ENCODE data around the gene HSD3B1. TPM values are rescaled to one million over a fixed set of nuclear protein-coding genes. Genes with fewer than 3 reads are reported as not detected.

HSD3B1 gene
- polyA plus RNA-seq, 2 of the 4 experiments (the other 2 are of a cell fraction), result not detected

DNA sequence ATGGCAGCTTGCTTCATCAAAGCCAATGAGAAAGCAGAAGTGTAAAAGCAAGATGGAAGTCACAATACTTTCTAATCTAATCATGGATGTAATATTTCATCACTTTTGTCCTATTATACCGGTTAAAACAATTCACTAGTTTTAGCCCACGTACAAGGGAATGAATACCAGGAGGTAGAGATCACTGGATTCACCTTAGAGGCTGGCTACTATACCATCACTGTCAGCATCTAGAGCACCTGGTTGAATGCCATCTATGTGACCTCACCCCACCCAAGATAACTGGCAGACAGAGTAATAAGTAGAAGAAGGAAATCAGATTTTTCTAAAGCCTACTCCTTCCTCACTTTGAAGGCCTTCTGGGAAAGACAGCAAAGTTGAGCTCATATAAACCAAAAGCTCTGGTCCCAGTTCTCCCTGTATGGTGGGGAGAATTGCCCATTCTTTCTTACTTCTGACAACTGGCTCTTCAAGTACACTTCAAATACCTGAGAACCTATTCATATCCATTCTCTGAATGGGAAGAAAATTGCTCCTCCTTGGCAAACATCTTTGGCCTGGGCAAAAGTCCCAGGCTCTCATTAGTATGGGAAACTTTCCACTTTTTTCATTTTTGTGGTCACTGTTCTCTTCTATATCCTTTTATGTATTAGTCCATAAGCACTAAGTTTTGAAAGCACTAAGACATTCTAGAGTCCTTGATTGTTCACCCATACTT, 24.8 kb downstream of the HSD3B1 start:
- 4% methylated on average over 2 of the region's 2 CpGs for WGBS (ENCODE audit: missing lambda C conversion rate)
- H3K4me3 ChIP-seq, result no peak overlapping the region
- no peaks in the 10 kb centered on the region for H3K9me3 ChIP-seq
- H3K4me2 ChIP-seq, result no peak overlapping the region
- H3K4me1 ChIP-seq, result no peaks in the 10 kb centered on the region
- H3K27ac ChIP-seq, result no peak overlapping the region
- no peak for FAIRE-seq
- POLR2A ChIA-PET, result no interaction called here
- ATAC-seq, result no peak
- no peak for TF ChIP-seq SREBF2 (IDR thresholded peaks at IDR 0.05)
- no peak for DNase-seq (ENCODE audit: low read depth in 1 of 2, low spot score in 1 of 2)
- CTCF ChIA-PET, result no interaction called here

DNA sequence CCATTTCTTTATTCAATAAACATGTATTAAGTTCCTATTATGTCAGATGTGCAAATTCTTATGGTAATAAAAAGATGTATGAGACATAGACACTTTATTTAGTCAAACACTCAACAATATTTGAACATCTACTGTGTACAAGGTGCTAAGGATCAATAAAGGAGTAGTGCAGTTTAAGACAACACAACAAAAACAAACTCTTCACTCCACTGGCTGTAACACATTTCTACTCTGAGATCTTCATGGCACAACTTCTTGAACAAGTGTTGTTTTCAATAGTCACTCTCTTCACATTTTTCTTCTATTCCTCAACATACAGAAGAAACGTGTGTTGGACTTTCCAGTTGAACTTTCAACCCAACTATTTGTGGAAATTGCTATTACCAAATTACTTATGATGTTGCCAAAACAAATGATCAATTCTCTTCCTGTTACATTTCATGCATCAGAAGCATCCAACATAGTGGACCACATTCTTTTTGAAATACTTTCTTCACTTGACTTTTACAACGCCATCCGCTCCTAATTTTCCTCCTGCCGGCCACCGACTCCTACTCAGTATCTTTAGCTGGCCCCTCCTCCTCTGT, 25.4 kb downstream of the HSD3B1 start:
- DNase-seq (ENCODE audit: low read depth in 1 of 2, low spot score in 1 of 2), result no peak
- 44% methylated on average over 5 of the region's 5 CpGs for WGBS (ENCODE audit: missing lambda C conversion rate)
- Histone ChIP-seq H3K9me3 (no peaks in the 10 kb centered on the region), H3K4me3 (no peak overlapping the region), H3K4me2 (no peak overlapping the region), H3K4me1 (no peaks in the 10 kb centered on the region), H3K27ac (no peak overlapping the region)
- FAIRE-seq, result no peak
- POLR2A ChIA-PET, result no interaction called here
- CTCF ChIA-PET, result no interaction called here
- ATAC-seq, result no peak
- TF ChIP-seq RCOR1 (IDR thresholded peaks at IDR 0.05; ENCODE audit: low read depth, low read length), result no peak
- TF ChIP-seq, protein P1, sequence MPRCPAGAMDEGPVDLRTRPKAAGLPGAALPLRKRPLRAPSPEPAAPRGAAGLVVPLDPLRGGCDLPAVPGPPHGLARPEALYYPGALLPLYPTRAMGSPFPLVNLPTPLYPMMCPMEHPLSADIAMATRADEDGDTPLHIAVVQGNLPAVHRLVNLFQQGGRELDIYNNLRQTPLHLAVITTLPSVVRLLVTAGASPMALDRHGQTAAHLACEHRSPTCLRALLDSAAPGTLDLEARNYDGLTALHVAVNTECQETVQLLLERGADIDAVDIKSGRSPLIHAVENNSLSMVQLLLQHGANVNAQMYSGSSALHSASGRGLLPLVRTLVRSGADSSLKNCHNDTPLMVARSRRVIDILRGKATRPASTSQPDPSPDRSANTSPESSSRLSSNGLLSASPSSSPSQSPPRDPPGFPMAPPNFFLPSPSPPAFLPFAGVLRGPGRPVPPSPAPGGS (IDR thresholded peaks at IDR 0.05), result no peak
- TF ChIP-seq ZFP36 (IDR thresholded peaks at IDR 0.05; ENCODE audit: borderline replicate concordance, partially characterized antibody), result no peak
- no peak for TF ChIP-seq HDAC2 (IDR thresholded peaks at IDR 0.05)
- TF ChIP-seq NFE2L2 (conservative IDR thresholded peaks at IDR 0.05; ENCODE audit: low read length), result no peak
- TF ChIP-seq, protein P2, sequence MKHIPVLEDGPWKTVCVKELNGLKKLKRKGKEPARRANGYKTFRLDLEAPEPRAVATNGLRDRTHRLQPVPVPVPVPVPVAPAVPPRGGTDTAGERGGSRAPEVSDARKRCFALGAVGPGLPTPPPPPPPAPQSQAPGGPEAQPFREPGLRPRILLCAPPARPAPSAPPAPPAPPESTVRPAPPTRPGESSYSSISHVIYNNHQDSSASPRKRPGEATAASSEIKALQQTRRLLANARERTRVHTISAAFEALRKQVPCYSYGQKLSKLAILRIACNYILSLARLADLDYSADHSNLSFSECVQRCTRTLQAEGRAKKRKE (CRISPR knock-in tag; IDR thresholded peaks at IDR 0.05; ENCODE audit: low read depth), result no peak
- no peak for TF ChIP-seq TP53 (CRISPR knock-in tag; IDR thresholded peaks at IDR 0.05)
- TF ChIP-seq EP300 (IDR thresholded peaks at IDR 0.05), result no peak
- TF ChIP-seq JUN (IDR thresholded peaks at IDR 0.05), result no peak
- TF ChIP-seq CBX2 (IDR thresholded peaks at IDR 0.05; ENCODE audit: borderline replicate concordance, low read depth), result no peak
- TF ChIP-seq EHMT2 (IDR thresholded peaks at IDR 0.05; ENCODE audit: low read depth), result no peak
- no peak for TF ChIP-seq SMC3 (IDR thresholded peaks at IDR 0.05)
- no peak for TF ChIP-seq RNF2 (IDR thresholded peaks at IDR 0.05; ENCODE audit: borderline replicate concordance, low read depth)
- TF ChIP-seq ESRRA (IDR thresholded peaks at IDR 0.05; ENCODE audit: borderline replicate concordance, low read length), result no peak

DNA sequence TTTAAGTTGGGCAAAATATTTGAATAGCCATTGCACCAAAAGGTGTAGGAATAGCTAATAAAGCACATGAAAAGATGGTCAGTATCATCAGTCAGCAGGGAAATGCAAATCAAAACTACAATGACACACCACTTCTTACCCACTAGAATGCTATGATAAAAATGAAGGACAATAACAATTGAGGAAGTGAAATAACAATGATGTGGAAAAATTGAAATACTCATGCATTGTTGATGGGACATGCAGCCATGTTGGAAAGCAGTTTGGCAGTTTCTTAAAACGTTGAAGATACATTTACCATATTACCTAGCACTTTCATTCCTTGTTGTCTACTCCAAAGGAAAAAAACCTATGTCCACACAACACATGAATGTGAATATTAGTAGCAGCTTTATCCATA, 28.4 kb downstream of the HSD3B1 start:
- ATAC-seq, result no peak
- CTCF ChIA-PET, result no interaction called here
- no peaks in the 10 kb centered on the region for H3K9me3 ChIP-seq
- FAIRE-seq, result no peak
- H3K4me2 ChIP-seq, result no peak overlapping the region
- 10% methylated on average over 1 of the region's 1 CpG for WGBS (ENCODE audit: missing lambda C conversion rate)
- DNase-seq (ENCODE audit: low read depth in 1 of 2, low spot score in 1 of 2), result no peak
- POLR2A ChIA-PET, result no interaction called here
- H3K4me3 ChIP-seq, result no peak overlapping the region
- no peak overlapping the region for H3K27ac ChIP-seq
- H3K4me1 ChIP-seq, result no peaks in the 10 kb centered on the region
- TF ChIP-seq HOXB13 (CRISPR knock-in tag; IDR thresholded peaks at IDR 0.05; ENCODE audit: low read depth), result no peak
- TF ChIP-seq HDAC2 (IDR thresholded peaks at IDR 0.05), result no peak
- no peak for TF ChIP-seq POLR2AphosphoS2 (conservative IDR thresholded peaks at IDR 0.05; ENCODE audit: low read length)
- TF ChIP-seq HEYL (CRISPR knock-in tag; IDR thresholded peaks at IDR 0.05), result no peak
- TF ChIP-seq, protein P3, sequence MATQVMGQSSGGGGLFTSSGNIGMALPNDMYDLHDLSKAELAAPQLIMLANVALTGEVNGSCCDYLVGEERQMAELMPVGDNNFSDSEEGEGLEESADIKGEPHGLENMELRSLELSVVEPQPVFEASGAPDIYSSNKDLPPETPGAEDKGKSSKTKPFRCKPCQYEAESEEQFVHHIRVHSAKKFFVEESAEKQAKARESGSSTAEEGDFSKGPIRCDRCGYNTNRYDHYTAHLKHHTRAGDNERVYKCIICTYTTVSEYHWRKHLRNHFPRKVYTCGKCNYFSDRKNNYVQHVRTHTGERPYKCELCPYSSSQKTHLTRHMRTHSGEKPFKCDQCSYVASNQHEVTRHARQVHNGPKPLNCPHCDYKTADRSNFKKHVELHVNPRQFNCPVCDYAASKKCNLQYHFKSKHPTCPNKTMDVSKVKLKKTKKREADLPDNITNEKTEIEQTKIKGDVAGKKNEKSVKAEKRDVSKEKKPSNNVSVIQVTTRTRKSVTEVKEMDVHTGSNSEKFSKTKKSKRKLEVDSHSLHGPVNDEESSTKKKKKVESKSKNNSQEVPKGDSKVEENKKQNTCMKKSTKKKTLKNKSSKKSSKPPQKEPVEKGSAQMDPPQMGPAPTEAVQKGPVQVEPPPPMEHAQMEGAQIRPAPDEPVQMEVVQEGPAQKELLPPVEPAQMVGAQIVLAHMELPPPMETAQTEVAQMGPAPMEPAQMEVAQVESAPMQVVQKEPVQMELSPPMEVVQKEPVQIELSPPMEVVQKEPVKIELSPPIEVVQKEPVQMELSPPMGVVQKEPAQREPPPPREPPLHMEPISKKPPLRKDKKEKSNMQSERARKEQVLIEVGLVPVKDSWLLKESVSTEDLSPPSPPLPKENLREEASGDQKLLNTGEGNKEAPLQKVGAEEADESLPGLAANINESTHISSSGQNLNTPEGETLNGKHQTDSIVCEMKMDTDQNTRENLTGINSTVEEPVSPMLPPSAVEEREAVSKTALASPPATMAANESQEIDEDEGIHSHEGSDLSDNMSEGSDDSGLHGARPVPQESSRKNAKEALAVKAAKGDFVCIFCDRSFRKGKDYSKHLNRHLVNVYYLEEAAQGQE (IDR thresholded peaks at IDR 0.05), result no peak
- TF ChIP-seq, protein P4, sequence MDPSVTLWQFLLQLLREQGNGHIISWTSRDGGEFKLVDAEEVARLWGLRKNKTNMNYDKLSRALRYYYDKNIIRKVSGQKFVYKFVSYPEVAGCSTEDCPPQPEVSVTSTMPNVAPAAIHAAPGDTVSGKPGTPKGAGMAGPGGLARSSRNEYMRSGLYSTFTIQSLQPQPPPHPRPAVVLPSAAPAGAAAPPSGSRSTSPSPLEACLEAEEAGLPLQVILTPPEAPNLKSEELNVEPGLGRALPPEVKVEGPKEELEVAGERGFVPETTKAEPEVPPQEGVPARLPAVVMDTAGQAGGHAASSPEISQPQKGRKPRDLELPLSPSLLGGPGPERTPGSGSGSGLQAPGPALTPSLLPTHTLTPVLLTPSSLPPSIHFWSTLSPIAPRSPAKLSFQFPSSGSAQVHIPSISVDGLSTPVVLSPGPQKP (IDR thresholded peaks at IDR 0.05; ENCODE audit: low read depth, low read length), result no peak
- TF ChIP-seq RFX5 (IDR thresholded peaks at IDR 0.05), result no peak
- TF ChIP-seq, protein P5, sequence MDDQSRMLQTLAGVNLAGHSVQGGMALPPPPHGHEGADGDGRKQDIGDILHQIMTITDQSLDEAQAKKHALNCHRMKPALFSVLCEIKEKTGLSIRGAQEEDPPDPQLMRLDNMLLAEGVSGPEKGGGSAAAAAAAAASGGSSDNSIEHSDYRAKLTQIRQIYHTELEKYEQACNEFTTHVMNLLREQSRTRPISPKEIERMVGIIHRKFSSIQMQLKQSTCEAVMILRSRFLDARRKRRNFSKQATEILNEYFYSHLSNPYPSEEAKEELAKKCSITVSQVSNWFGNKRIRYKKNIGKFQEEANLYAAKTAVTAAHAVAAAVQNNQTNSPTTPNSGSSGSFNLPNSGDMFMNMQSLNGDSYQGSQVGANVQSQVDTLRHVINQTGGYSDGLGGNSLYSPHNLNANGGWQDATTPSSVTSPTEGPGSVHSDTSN (IDR thresholded peaks at IDR 0.05), result no peak
- TF ChIP-seq KDM1A (IDR thresholded peaks at IDR 0.05; ENCODE audit: low read depth), result no peak
- no peak for TF ChIP-seq HOXB5 (CRISPR knock-in tag; IDR thresholded peaks at IDR 0.05)
- TF ChIP-seq NR3C1 (IDR thresholded peaks at IDR 0.05), result no peak
- no peak for TF ChIP-seq RAD21 (conservative IDR thresholded peaks at IDR 0.05 in 1 of 2, IDR thresholded peaks at IDR 0.05 in 1 of 2)

Measured in A549 (cell line).